GM21786 (cell line): ENCODE data around the gene STXBP6.
"Not testable (repeated sequence)": the region's sequence is repeated elsewhere in the genome, so short reads cannot be mapped to it uniquely, and the experiment has no call there.

Source experiments
- ATAC-seq: cut with Tn5 transposase; IDR thresholded peaks from one replicate; pipeline ENCODE4 v1.9.1; 2021; ENCODE audit not compliant: unreplicated experiment

STXBP6 gene

DNA sequence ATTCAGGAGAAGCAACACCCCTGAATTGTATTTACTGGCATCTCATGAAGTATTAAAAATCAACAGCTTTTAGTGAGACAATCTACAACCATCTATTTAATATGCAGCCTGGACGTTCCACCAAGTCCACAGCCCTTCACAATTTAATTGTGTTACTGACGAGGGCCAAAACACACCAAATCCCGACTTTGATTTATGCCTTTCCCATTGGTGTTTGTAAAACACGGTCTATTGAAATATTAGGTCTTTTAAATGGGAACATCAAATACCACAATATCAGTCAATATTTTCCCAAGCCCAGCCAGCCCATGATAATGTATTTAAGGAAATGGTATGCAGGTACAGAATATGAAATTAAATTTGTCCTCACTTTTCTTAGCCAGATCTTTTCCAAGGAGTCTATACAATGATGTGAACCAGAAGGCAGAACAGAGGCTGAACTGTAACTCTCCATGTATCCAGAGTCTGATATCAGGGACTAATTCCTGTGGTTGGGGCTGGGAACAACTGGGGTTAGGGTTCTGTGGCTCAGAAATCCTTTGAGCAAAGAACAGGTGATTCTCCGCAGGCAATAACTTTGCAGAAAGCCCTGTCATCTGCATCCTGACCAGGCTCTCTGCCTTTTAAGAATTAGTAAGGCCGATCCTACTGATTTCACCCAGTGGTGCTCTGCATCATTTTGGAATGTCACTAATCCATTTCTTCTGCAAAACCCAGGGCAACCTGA lies 236.7 kb downstream of the STXBP6 start:
- ATAC-seq: no peak

DNA sequence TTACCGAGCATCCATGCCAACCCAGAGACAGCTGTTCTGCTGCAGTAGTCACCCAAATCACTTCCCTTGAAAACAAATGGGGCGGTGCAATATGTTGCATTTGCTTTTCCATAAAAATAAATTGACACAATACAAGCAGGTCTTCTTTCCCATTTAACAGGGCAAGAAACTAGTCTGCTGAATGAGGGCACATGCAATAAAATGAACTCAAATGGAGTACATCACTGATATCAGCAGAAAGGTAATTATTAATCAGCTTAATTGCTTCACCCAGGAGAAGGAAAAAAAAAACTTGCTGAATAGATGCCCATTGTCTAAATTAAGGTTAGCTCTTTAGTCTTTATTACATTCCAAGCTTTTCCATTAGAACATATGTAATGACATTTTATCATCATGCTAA lies 240.8 kb downstream of the STXBP6 start:
- no peak for ATAC-seq

- ATAC-seq: no peak
These were observed 241.5 kb downstream of the STXBP6 start for GRCh38 chr14:24808412-24808811.

GRCh38 chr14:24806061-24806678 lies 243.8 kb downstream of the STXBP6 start:
- no peak for ATAC-seq

GRCh38 chr14:24804552-24805212 lies 245.3 kb downstream of the STXBP6 start:
- ATAC-seq: no peak

GRCh38 chr14:24803933-24804494 lies 245.9 kb downstream of the STXBP6 start:
- ATAC-seq: no peak

- ATAC-seq: not testable (repeated sequence)
These were observed 246.5 kb downstream of the STXBP6 start for GRCh38 chr14:24803426-24803825.

DNA sequence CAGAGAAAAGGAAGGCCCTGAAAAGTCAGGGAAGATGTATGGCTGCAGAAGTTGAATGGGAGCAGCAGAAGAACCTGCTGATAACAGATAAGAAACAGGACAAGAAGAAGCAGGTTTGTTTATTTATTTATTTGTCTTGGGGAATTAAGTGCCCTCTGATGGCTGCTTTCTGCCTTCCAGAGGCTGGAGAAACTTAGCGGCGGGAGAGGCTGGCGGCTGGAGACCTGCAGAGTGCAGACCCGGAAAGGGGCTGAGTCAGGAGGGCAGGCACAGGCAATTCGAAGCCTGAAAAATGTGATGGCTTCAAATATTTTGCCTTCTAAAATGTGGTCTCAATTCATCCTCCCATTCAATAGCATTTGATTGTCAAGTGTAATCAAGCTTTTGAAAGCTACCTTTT lies 247.7 kb downstream of the STXBP6 start:
- ATAC-seq: no peak

DNA sequence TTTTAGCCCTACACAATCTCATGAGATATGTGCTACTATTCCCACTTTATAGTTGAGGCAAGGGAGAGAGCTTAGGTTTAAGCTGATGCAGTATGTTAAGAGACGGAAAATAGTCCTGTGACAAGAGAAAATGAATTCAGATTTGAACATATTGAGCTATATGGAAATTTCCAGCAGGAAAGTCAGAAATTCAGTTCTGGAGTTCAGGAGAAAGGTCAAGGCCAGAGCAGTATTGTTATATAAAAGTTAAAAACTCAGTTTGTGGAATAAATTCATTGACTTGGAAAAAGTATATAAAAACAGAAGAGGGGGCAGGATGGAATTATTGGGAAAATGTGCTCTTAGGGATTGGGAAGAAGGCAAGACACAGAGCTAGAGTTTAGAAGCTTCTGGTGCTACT lies 248.9 kb downstream of the STXBP6 start:
- no peak for ATAC-seq

DNA sequence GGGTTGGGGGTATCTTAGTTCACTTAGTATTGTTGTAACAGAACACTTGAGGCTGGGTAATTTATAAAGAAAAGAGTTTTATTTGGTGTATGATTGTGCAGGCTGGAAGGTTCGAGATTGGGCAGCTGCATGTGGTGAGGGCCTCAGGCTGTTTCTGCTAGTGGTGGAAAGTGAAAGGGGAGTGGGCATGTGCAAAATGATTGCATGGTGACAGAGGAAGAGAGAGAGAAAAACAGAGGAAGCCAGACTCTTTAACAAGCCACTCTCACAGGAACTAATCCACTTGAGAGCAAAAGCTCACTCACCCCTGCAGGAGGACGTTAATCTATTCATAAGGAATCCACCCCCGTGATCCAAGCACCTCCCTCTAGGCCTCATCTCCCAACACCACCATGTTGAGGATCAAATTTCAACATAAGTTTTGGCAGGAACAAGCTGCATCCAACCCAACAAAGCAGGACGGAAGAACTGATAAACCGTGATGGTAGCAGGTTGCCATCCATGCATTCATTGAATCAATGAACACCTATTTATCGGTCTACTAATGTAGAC lies 251.0 kb downstream of the STXBP6 start:
- ATAC-seq: no peak

DNA sequence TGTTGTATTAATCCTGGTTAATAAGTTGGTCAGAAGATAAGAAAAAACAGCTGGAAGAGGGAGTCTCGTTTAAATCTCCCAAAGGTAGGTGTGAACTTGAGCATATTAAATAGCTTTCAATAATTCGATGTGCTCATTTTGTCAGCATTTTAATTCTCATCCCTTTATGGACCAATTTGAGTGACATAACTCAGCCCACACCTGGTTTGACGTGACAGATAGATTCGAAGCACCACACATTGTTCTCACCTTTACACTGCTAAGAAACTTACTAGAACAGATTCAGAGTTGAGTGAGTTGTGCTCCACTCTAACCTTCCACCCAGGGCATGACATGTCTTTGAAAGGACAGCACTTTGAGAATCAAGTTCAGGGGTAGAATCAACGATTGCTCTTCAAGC lies 254.5 kb downstream of the STXBP6 start:
- no peak for ATAC-seq

- ATAC-seq: no peak
These were observed 255.2 kb downstream of the STXBP6 start for GRCh38 chr14:24794644-24795305.

DNA sequence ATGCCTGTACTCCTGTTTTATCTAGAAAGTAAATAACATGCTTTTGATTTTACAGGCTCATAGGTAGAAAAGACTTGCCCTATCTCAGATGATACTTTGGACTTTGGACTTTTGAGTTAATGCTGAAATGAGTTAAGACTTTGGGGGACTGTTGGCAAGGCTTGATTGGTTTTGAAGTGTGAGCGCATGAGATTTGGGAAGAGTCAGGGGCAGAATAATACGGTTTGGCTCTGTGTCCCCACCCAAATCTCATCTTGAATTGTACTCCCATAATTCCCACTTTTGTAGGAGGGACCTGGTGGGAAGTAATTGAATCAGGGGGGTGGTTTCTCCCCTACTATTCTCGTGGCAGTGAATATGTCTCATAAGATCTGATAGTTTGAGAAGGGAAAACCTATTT lies 259.8 kb downstream of the STXBP6 start:
- ATAC-seq: no peak

GRCh38 chr14:24789378-24789884 lies 260.5 kb downstream of the STXBP6 start:
- ATAC-seq: no peak

GRCh38 chr14:24785698-24786097 lies 264.2 kb downstream of the STXBP6 start:
- no peak for ATAC-seq

DNA sequence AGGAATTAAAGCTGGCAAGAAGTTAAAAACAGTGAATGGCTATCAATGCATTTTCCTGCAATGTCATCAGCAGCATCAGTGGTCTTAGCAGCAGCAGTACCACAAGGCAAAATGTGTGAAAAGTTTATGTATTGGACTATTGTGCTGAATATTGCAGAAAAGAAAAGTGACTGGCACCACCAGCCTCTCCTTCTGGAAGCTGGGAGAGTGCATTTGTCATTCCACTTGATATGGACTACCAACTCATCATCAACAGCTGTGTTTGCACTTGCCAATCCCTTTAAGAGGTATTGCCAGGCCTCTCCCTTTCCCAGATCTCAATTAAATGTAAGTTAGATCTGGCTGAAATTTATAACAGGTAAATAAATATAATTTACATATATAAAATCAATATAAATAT lies 265.0 kb downstream of the STXBP6 start:
- no peak for ATAC-seq

- ATAC-seq: no peak
These were observed 266.2 kb downstream of the STXBP6 start for GRCh38 chr14:24783791-24784190.

- no peak for ATAC-seq
These were observed 269.7 kb downstream of the STXBP6 start for GRCh38 chr14:24780281-24780680.

GRCh38 chr14:24777678-24778077 lies 272.3 kb downstream of the STXBP6 start:
- ATAC-seq: no peak

- no peak for ATAC-seq
These were observed 274.0 kb downstream of the STXBP6 start for GRCh38 chr14:24775950-24776349.
